Astrocyte (in vitro differentiated cells and primary cell): Measurements from ENCODE around the gene C17orf50. TPM values are rescaled to one million over a fixed set of nuclear protein-coding genes. Genes with fewer than 3 reads are reported as not detected.
A peak's percentile ranks its signal among the peaks of the same experiment; 100 is the strongest.

Experiments
- DNase-seq: peaks from one replicate; pipeline ENCODE4 v3.0.0-alpha.2; 2010; ENCODE audit warnings: low read depth
- FAIRE-seq: peaks from 2 replicates; lab custom pipeline; 2011; peaks lifted over from hg19 to GRCh38; lab: Jason Lieb, UNC
- H2AFZ ChIP-seq: 2 replicates; pipeline ENCODE4 v1.6.0; 2012; ENCODE audit warnings: low read depth, low read length, inconsistent platforms
- H3K27ac ChIP-seq: 2 replicates; pipeline ENCODE4 v1.5.1; 2011; ENCODE audit warnings: low read depth, low read length, inconsistent platforms
- H3K27me3 ChIP-seq: 2 replicates; pipeline ENCODE4 v1.6.0; 2011; ENCODE audit warnings: low read length, inconsistent platforms; ENCODE audit not compliant: insufficient read depth
- H3K36me3 ChIP-seq: 2 replicates; pipeline ENCODE4 v1.5.1; 2011; ENCODE audit warnings: low read length, inconsistent platforms; ENCODE audit not compliant: insufficient read depth
- H3K4me1 ChIP-seq: 2 replicates; pipeline ENCODE4 v1.5.1; 2011; ENCODE audit warnings: low read length, inconsistent platforms; ENCODE audit not compliant: insufficient read depth
- H3K4me2 ChIP-seq: 2 replicates; pipeline ENCODE4 v1.6.0; 2012; ENCODE audit warnings: low read length, inconsistent platforms
- H3K4me3 ChIP-seq: 2 replicates; pipeline ENCODE4 v1.5.1; 2011; ENCODE audit warnings: low read depth, mild to moderate bottlenecking, low read length, inconsistent platforms; ENCODE audit not compliant: insufficient read depth
- H3K79me2 ChIP-seq: 2 replicates; pipeline ENCODE4 v1.6.0; 2012; ENCODE audit warnings: mild to moderate bottlenecking, low read length, inconsistent platforms; ENCODE audit not compliant: insufficient read depth
- H3K9ac ChIP-seq: 2 replicates; pipeline ENCODE4 v1.6.0; 2012; ENCODE audit warnings: mild to moderate bottlenecking, low read length, inconsistent platforms
- H3K9me3 ChIP-seq: 2 replicates; pipeline ENCODE4 v1.5.1; 2012; ENCODE audit warnings: low read depth, mild to moderate bottlenecking, low read length, inconsistent platforms; ENCODE audit not compliant: insufficient read depth
- H4K20me1 ChIP-seq: 2 replicates; pipeline ENCODE4 v1.6.0; 2012; ENCODE audit warnings: low read length, inconsistent platforms; ENCODE audit not compliant: insufficient read depth
- H3K27ac Mint-ChIP-seq: one replicate; pipeline ENCODE4 v1.8.0; 2021; ENCODE audit warnings: mild to moderate bottlenecking, mixed read lengths; ENCODE audit not compliant: unreplicated experiment
- H3K27me3 Mint-ChIP-seq: one replicate; pipeline ENCODE4 v1.8.0; 2021; ENCODE audit warnings: low read depth, mixed read lengths; ENCODE audit not compliant: unreplicated experiment
- H3K36me3 Mint-ChIP-seq: one replicate; pipeline ENCODE4 v1.8.0; 2021; ENCODE audit warnings: low read depth, mixed read lengths; ENCODE audit not compliant: unreplicated experiment
- H3K4me1 Mint-ChIP-seq: one replicate; pipeline ENCODE4 v1.8.0; 2021; ENCODE audit warnings: low read depth, mixed read lengths; ENCODE audit not compliant: unreplicated experiment
- H3K4me3 Mint-ChIP-seq: one replicate; pipeline ENCODE4 v1.8.0; 2021; ENCODE audit warnings: mild to moderate bottlenecking, moderate library complexity, mixed read lengths; ENCODE audit not compliant: unreplicated experiment
- H3K9me3 Mint-ChIP-seq: one replicate; pipeline ENCODE4 v1.8.0; 2021; ENCODE audit warnings: mild to moderate bottlenecking, mixed read lengths; ENCODE audit not compliant: unreplicated experiment
- CTCF ChIP-seq: IDR thresholded peaks from 2 replicates; pipeline ENCODE4 v1.5.1; 2011; ENCODE audit warnings: low read depth, mild to moderate bottlenecking, inconsistent platforms, low read length, moderate library complexity; ENCODE audit not compliant: insufficient read depth
- EZH2 ChIP-seq: IDR thresholded peaks from 2 replicates; pipeline ENCODE4 v1.6.1; 2012; ENCODE audit warnings: mild to moderate bottlenecking, low read length, inconsistent platforms; ENCODE audit not compliant: insufficient read depth
- total RNA-seq: library from RNA; stranded (reverse); gene quantifications from 2 replicates; pipeline ENCODE4 v1.2.1, GENCODE V29; 2021

Gene C17orf50
- total RNA-seq, 1 donor from 2014 or later, result not detected

DNA sequence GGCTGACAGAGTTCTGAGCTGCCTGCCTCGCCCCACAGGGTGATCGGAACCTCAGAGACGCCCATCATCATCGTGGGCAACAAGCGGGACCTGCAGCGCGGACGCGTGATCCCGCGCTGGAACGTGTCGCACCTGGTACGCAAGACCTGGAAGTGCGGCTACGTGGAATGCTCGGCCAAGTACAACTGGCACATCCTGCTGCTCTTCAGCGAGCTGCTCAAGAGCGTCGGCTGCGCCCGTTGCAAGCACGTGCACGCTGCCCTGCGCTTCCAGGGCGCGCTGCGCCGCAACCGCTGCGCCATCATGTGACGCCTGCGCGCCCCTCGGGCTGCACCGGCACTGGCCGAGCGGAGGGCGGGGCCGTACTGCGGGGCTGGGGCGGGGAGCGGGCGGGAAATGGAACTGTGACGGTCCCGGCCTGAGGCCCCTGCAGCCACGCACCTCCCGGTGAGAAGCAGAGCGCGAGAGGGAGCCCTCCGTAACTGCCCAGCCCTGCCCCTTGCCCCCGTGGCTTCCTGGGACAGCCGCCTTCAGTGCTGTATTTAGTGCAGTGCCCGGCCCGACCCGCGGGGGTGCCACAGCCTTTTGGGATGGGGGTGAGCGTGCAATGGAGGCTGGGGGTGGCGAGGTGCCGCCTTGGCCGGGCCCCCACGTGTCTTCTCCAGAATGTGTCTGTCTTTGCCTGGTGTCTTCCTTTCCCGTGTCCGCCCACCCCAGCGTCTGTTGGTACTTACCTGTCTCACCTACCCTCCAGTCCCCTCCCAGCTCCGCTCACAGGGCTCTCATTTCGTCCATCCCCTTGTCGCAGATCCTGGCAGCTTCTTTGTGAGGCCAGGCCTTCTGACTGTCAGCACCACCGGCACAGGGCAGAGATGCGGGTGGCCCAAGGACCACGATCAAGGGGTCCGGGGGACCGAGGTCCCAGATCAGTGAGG lies 19.4 kb upstream of the C17orf50 start:
- peak overlapping the region; percentile 36 for H3K4me2 ChIP-seq
- peaks cover 4% of the 10 kb centered on the region for H3K36me3 Mint-ChIP-seq

GRCh38 chr17:35742496-35742895 lies 18.2 kb upstream of the C17orf50 start:
- peaks cover 36% of the 10 kb centered on the region for H3K27me3 ChIP-seq
- FAIRE-seq, result no peak

More for the DNA sequence above, 19.4 kb upstream of the C17orf50 start:
- H3K9me3 Mint-ChIP-seq, result peaks cover 1% of the 10 kb centered on the region
- FAIRE-seq (no peak), DNase-seq (no peak)
- H2AFZ ChIP-seq, result no peak overlapping the region
- no peak overlapping the region for H3K4me3 ChIP-seq
- H4K20me1 ChIP-seq, result peaks cover 7% of the 10 kb centered on the region
- H3K4me1 ChIP-seq, result peaks cover 2% of the 10 kb centered on the region
- H3K79me2 ChIP-seq, result no peaks in the 10 kb centered on the region
- H3K9me3 ChIP-seq, result peaks cover 7% of the 10 kb centered on the region
- H3K27ac ChIP-seq, result no peak overlapping the region
- H3K27me3 Mint-ChIP-seq, result peaks cover 59% of the 10 kb centered on the region
- H3K4me1 Mint-ChIP-seq, result no peaks in the 10 kb centered on the region
- no peak overlapping the region for H3K4me3 Mint-ChIP-seq
- TF ChIP-seq CTCF (no peak), EZH2 (peak; percentile 85)
- H3K27ac Mint-ChIP-seq, result no peak overlapping the region
- H3K27me3 ChIP-seq, result peaks cover 36% of the 10 kb centered on the region
- H3K36me3 ChIP-seq, result no peaks in the 10 kb centered on the region
- no peak overlapping the region for H3K9ac ChIP-seq

More at GRCh38 chr17:35742496-35742895, 18.2 kb upstream of the C17orf50 start:
- no peak for TF ChIP-seq CTCF
- TF ChIP-seq EZH2, result no peak
- Histone ChIP-seq H3K4me2 (no peak overlapping the region), H2AFZ (no peak overlapping the region), H3K36me3 (no peaks in the 10 kb centered on the region), H4K20me1 (peaks cover 7% of the 10 kb centered on the region), H3K4me1 (peaks cover 2% of the 10 kb centered on the region), H3K79me2 (no peaks in the 10 kb centered on the region), H3K27ac (no peak overlapping the region), H3K4me3 (no peak overlapping the region), H3K9ac (no peak overlapping the region), H3K9me3 (peaks cover 7% of the 10 kb centered on the region)
- H3K27me3 Mint-ChIP-seq, result peaks cover 65% of the 10 kb centered on the region
- H3K36me3 Mint-ChIP-seq, result peaks cover 4% of the 10 kb centered on the region
- no peak overlapping the region for H3K4me3 Mint-ChIP-seq
- no peak overlapping the region for H3K27ac Mint-ChIP-seq
- H3K9me3 Mint-ChIP-seq, result peaks cover 1% of the 10 kb centered on the region
- DNase-seq, result no peak
- no peaks in the 10 kb centered on the region for H3K4me1 Mint-ChIP-seq
